ENCODE measurements around the gene IL11. TPM values are rescaled to one million over a fixed set of nuclear protein-coding genes. Genes with fewer than 3 reads are reported as not detected.

The IL11 gene
- total and polyA plus RNA-seq, 8 donors = 1.0 to 17.4 (median 1.3) TPM; not detected in 3

- Histone ChIP-seq H3K9me3 (no peaks in the 10 kb centered on the region), H3K36me3 (no peaks in the 10 kb centered on the region), H3K4me1 (peaks cover 18 to 24% (median 22%) of the 10 kb centered on the region in 4 donors), H3K27ac (no peak overlapping the region), H3K27me3 (peaks cover 27 to 82% (median 42%) of the 10 kb centered on the region in 3 donors), H3K4me3 (peak overlapping the region; percentile 34 to 59 (median 41))
- WGBS, 5 donors = 1 to 3% (median 2%) methylated on average over 23 to 72 of the region's 72 CpGs
- DNase-seq = peak; percentile 79 to 85
- TF ChIP-seq, protein P1, sequence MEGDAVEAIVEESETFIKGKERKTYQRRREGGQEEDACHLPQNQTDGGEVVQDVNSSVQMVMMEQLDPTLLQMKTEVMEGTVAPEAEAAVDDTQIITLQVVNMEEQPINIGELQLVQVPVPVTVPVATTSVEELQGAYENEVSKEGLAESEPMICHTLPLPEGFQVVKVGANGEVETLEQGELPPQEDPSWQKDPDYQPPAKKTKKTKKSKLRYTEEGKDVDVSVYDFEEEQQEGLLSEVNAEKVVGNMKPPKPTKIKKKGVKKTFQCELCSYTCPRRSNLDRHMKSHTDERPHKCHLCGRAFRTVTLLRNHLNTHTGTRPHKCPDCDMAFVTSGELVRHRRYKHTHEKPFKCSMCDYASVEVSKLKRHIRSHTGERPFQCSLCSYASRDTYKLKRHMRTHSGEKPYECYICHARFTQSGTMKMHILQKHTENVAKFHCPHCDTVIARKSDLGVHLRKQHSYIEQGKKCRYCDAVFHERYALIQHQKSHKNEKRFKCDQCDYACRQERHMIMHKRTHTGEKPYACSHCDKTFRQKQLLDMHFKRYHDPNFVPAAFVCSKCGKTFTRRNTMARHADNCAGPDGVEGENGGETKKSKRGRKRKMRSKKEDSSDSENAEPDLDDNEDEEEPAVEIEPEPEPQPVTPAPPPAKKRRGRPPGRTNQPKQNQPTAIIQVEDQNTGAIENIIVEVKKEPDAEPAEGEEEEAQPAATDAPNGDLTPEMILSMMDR (IDR thresholded peaks at IDR 0.05) = no peak
- TF ChIP-seq EP300 (IDR thresholded peaks at IDR 0.05) = no peak
- peak in 1 of 3 donors; percentile 8 for TF ChIP-seq POLR2AphosphoS5 (IDR thresholded peaks at IDR 0.05)
- no peak for TF ChIP-seq POLR2A (IDR thresholded peaks at IDR 0.05)
- intact Hi-C loops (cut with DNase I; ENCODE audit: low total_unique reads) = no loop called here
Measured at GRCh38 chr19:55353803-55354697, 16.2 kb downstream of the IL11 start.

GRCh38 chr19:55353356-55353802, 16.9 kb downstream of the IL11 start:
- WGBS, 5 donors = 3 to 9% (median 3%) methylated on average over 21 to 24 of the region's 24 CpGs
- no peak overlapping the region for H3K27ac ChIP-seq

DNA sequence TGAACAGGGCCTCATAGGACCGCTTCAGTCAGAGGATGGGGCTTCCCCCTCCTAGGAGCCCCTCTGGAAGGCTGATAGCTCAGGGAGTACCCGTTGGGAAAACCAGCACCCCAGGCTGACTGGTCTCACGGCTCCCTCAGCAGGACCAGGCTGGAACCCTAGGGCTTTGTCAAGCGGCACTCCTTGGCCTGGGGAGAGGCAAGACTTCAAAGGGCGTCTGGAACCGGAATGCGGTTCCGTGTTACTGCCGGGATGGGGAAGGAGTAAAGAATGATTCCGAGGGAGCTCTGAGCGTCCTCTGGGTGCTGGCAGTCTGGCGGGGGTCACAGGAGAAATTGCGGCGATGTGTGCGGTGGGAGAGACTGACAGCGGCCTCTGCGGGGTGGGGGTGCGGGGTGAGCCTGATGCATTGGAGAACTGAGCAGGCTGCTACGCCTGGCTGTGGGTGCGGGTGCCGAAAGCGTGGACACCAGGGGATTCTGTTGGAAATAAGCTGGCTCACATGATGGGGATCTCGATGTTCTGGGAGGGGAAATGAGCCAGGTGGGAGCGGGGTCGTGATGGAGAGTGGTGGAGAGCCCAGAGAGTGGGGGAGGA, 17.6 kb downstream of the IL11 start:
- Histone ChIP-seq H3K4me1 (peaks cover 18 to 24% (median 22%) of the 10 kb centered on the region in 4 donors), H3K27ac (no peak overlapping the region), H3K27me3 (peaks cover 27 to 82% (median 42%) of the 10 kb centered on the region in 3 donors), H3K9me3 (no peaks in the 10 kb centered on the region), H3K36me3 (peaks cover 0 to 1% (median under 1%) of the 10 kb centered on the region in 4 donors), H3K4me3 (no peak overlapping the region)
- intact Hi-C loops (cut with DNase I; ENCODE audit: low total_unique reads) = no loop called here
- DNase-seq = no peak
- no peak for TF ChIP-seq POLR2A (IDR thresholded peaks at IDR 0.05)
- TF ChIP-seq, protein P1 (IDR thresholded peaks at IDR 0.05) = no peak
- no peak for TF ChIP-seq EP300 (IDR thresholded peaks at IDR 0.05)
- no peak for TF ChIP-seq POLR2AphosphoS5 (IDR thresholded peaks at IDR 0.05)
- WGBS, 5 donors = 49 to 67% (median 57%) methylated on average over 25 of the region's 25 CpGs

More at GRCh38 chr19:55353356-55353802, 16.9 kb downstream of the IL11 start:
- H3K4me3 ChIP-seq = peak overlapping the region; percentile 34 to 59 (median 41)
- TF ChIP-seq EP300 (IDR thresholded peaks at IDR 0.05) = no peak
- TF ChIP-seq, protein P1 (IDR thresholded peaks at IDR 0.05) = no peak
- TF ChIP-seq POLR2AphosphoS5 (IDR thresholded peaks at IDR 0.05) = no peak
- TF ChIP-seq POLR2A (IDR thresholded peaks at IDR 0.05) = no peak
- no peaks in the 10 kb centered on the region for H3K9me3 ChIP-seq
- no peaks in the 10 kb centered on the region for H3K36me3 ChIP-seq
- H3K27me3 ChIP-seq = peaks cover 27 to 82% (median 42%) of the 10 kb centered on the region in 3 donors
- H3K4me1 ChIP-seq = peaks cover 18 to 24% (median 22%) of the 10 kb centered on the region in 4 donors
- no peak for DNase-seq
- intact Hi-C loops (cut with DNase I; ENCODE audit: low total_unique reads) = no loop called here

GRCh38 chr19:55352040-55352439, 18.2 kb downstream of the IL11 start:
- no peak overlapping the region for H3K4me3 ChIP-seq
- TF ChIP-seq EP300 (IDR thresholded peaks at IDR 0.05) (no peak), POLR2A (IDR thresholded peaks at IDR 0.05) (no peak), POLR2AphosphoS5 (IDR thresholded peaks at IDR 0.05) (no peak)
- TF ChIP-seq, protein P1 (IDR thresholded peaks at IDR 0.05) = no peak
- intact Hi-C loops (cut with DNase I; ENCODE audit: low total_unique reads) = no loop called here
- WGBS, 5 donors = 50 to 64% (median 56%) methylated on average over 4 to 6 of the region's 6 CpGs
- peaks cover 18 to 24% (median 22%) of the 10 kb centered on the region in 4 donors for H3K4me1 ChIP-seq
- no peaks in the 10 kb centered on the region for H3K9me3 ChIP-seq
- H3K36me3 ChIP-seq = peaks cover 0 to 7% (median 7%) of the 10 kb centered on the region in 4 donors
- DNase-seq = no peak
- peaks cover 27 to 76% (median 37%) of the 10 kb centered on the region in 3 donors for H3K27me3 ChIP-seq
- H3K27ac ChIP-seq = no peak overlapping the region

Measured in stomach (tissue), 9 donors.